Dedifferentiated amniotic fluid mesenchymal stem cell (primary cell): Measurements from ENCODE around the gene PSMA6.
"Not testable (repeated sequence)": the region's sequence is repeated elsewhere in the genome, so short reads cannot be mapped to it uniquely, and the experiment has no call there.

Experiments used
- DNase-seq: peaks from one replicate; pipeline ENCODE4 v3.0.0-alpha.2; 2016; ENCODE audit errors: extremely low spot score

PSMA6 gene

GRCh38 chr14:35284506-35284905 lies 7.7 kb upstream of the PSMA6 start:
- no peak for DNase-seq

- no peak for DNase-seq
Observed at GRCh38 chr14:35285168-35286002, 6.8 kb upstream of the PSMA6 start.

GRCh38 chr14:35286003-35286600 lies 6.1 kb upstream of the PSMA6 start:
- DNase-seq, result no peak

GRCh38 chr14:35286707-35287106 lies 5.5 kb upstream of the PSMA6 start:
- no peak for DNase-seq

GRCh38 chr14:35287431-35288013 lies 4.7 kb upstream of the PSMA6 start:
- DNase-seq, result no peak

- DNase-seq, result no peak
Observed at GRCh38 chr14:35289623-35290022, 2.6 kb upstream of the PSMA6 start.

- DNase-seq, result no peak
Observed at GRCh38 chr14:35292770-35293561, 784 bp downstream of the PSMA6 start.

GRCh38 chr14:35295845-35296161 lies 3.6 kb downstream of the PSMA6 start:
- no peak for DNase-seq

GRCh38 chr14:35296545-35296944 lies 4.4 kb downstream of the PSMA6 start:
- DNase-seq, result no peak

- DNase-seq, result no peak
Observed at GRCh38 chr14:35297706-35298105, 5.5 kb downstream of the PSMA6 start.

- DNase-seq, result no peak
Observed at GRCh38 chr14:35298351-35298750, 6.2 kb downstream of the PSMA6 start.

GRCh38 chr14:35299708-35300107 lies 7.5 kb downstream of the PSMA6 start:
- no peak for DNase-seq

- no peak for DNase-seq
Observed at GRCh38 chr14:35300228-35300627, 8.0 kb downstream of the PSMA6 start.

GRCh38 chr14:35301334-35301733 lies 9.2 kb downstream of the PSMA6 start:
- DNase-seq, result not testable (repeated sequence)

GRCh38 chr14:35301735-35302528 lies 9.8 kb downstream of the PSMA6 start:
- DNase-seq, result no peak

- no peak for DNase-seq
Observed at GRCh38 chr14:35303149-35303935, 11.2 kb downstream of the PSMA6 start.

GRCh38 chr14:35304812-35305462 lies 12.8 kb downstream of the PSMA6 start:
- no peak for DNase-seq

- DNase-seq, result no peak
Observed at GRCh38 chr14:35305633-35306032, 13.5 kb downstream of the PSMA6 start.

- DNase-seq, result no peak
Observed at GRCh38 chr14:35306114-35306513, 13.9 kb downstream of the PSMA6 start.

- DNase-seq, result no peak
Observed at GRCh38 chr14:35317820-35318219, 25.6 kb downstream of the PSMA6 start.
